Fibroblast of lung (primary cell): ENCODE measurements around the gene GET4. TPM values are rescaled to one million over a fixed set of nuclear protein-coding genes. Genes with fewer than 3 reads are reported as not detected.
A peak's percentile ranks its signal among the peaks of the same experiment; 100 is the strongest.

ENCODE experiments used
- DNase-seq, 2 donors: peaks; one replicate each; pipeline versions ENCODE4 v3.0.0 to v3.0.0-alpha.2; 2010; ENCODE audit warnings: low read depth in 2 of 2
- H2AFZ ChIP-seq: 2 replicates; pipeline ENCODE4 v1.5.1; 2012; ENCODE audit warnings: low read length, control low read depth, inconsistent platforms
- H3K27ac ChIP-seq: 2 replicates; pipeline ENCODE4 v1.5.1; 2011; ENCODE audit warnings: low read length, control low read depth; ENCODE audit not compliant: insufficient read depth
- H3K27me3 ChIP-seq: 2 replicates; pipeline ENCODE4 v1.5.1; 2011; ENCODE audit warnings: mild to moderate bottlenecking, low read length; ENCODE audit not compliant: control insufficient read depth, insufficient read depth
- H3K36me3 ChIP-seq: 2 replicates; pipeline ENCODE4 v1.5.1; 2011; ENCODE audit warnings: low read length; ENCODE audit not compliant: control insufficient read depth, insufficient read depth
- H3K4me1 ChIP-seq: 2 replicates; pipeline ENCODE4 v1.5.1; 2011; ENCODE audit warnings: low read length; ENCODE audit not compliant: control insufficient read depth, insufficient read depth; ENCODE audit errors: extremely low read depth
- H3K4me2 ChIP-seq: 2 replicates; pipeline ENCODE4 v1.5.1; 2011; ENCODE audit warnings: low read length, control low read depth; ENCODE audit not compliant: insufficient read depth; ENCODE audit errors: extremely low read depth
- H3K4me3 ChIP-seq, 4 experiments: fragments of 200-600 bp in 1 of 4; sonication (generic) in 1 of 4; replicated peaks in 1 of 4; 2 replicates each; pipeline ENCODE4 v1.5.1; 2011 to 2016; ENCODE audit warnings: low read length in 4 of 4, low read depth in 3 of 4, mild to moderate bottlenecking in 3 of 4, control low read depth in 2 of 4, inconsistent platforms in 1 of 4, mixed read lengths in 1 of 4; ENCODE audit not compliant: insufficient read depth in 1 of 4; ENCODE audit errors: control extremely low read depth in 1 of 4
- H3K79me2 ChIP-seq: 2 replicates; pipeline ENCODE4 v1.5.1; 2012; ENCODE audit warnings: mild to moderate bottlenecking, low read length, inconsistent platforms; ENCODE audit not compliant: control insufficient read depth, insufficient read depth
- H3K9ac ChIP-seq: 2 replicates; pipeline ENCODE4 v1.5.1; 2011; ENCODE audit warnings: mild to moderate bottlenecking, low read length, control low read depth; ENCODE audit not compliant: insufficient read depth
- H3K9me3 ChIP-seq: 2 replicates; pipeline ENCODE4 v1.5.1; 2012; ENCODE audit warnings: low read depth, low read length; ENCODE audit not compliant: control insufficient read depth, insufficient read depth
- H4K20me1 ChIP-seq: 2 replicates; pipeline ENCODE4 v1.5.1; 2011; ENCODE audit warnings: low read length; ENCODE audit not compliant: control insufficient read depth, insufficient read depth; ENCODE audit errors: extremely low read depth
- EZH2 ChIP-seq: IDR thresholded peaks from 2 replicates; pipeline ENCODE4 v1.5.1; 2012; ENCODE audit warnings: low read length, control low read depth, mild to moderate bottlenecking; ENCODE audit errors: missing control alignments
- polyA plus RNA-seq, 2 donors: library from polyadenylated mRNA; depleted of rRNA in 1 of 2; stranded (reverse) in 1 of 2; unstranded in 1 of 2; fragments of >200 nt; gene quantifications; 2 replicates each; pipeline ENCODE4 v1.2.1, GENCODE V29; 2011 to 2012; ENCODE audit warnings: missing spikeins in 1 of 2
- total RNA-seq: library from RNA; depleted of rRNA; stranded (reverse); fragments of >200 nt; gene quantifications from 2 replicates; pipeline ENCODE4 v1.2.1, GENCODE V29; 2014
- TF ChIP-seq, protein P1 (sequence below), 2 donors: IDR thresholded peaks in 1 of 2; conservative IDR thresholded peaks in 1 of 2; 1 replicate in 1 of 2; 2 replicates in 1 of 2; pipeline ENCODE4 v1.5.1; 2011 to 2012; ENCODE audit warnings: low read length in 2 of 2, control low read depth in 1 of 2, inconsistent platforms in 1 of 2, low read depth in 1 of 2, mild to moderate bottlenecking in 1 of 2

GET4 gene
- total and polyA plus RNA-seq, 2 donors (not counting 1 experiment from before 2014, with no cell fraction given): 13.4 to 23.1 TPM

DNA sequence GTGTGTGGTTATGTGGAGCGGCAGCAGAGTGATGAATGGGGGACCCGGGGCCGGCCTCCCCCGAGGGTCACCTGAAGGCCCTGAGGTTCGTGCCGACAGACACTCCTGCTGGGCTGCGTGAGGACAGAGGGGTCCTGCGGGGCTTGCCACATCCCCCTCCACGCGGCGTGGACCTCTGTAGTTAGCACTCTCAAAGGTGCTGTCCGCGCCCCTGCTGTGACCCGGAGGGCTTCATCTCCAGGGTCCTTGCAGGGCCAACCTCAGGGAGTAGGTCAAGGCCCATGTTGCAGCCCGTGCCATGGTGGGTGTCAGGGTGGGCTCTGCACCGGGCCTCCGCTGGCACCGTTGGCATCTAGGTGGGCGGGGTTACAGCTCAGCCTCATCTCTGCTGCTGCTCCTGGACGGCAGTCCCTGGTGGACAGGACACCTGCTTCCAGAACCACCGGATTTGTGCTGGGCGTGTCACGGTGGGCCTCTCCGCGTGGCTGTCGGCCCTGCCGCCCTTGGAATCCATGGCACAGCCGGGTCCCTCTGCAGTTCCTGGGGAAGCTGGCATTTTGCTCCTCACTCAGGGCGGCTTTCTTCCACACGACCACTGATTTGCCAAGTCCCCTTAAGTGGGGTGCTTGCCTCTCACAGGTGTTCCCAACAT lies 19.8 kb upstream of the GET4 start:
- Histone ChIP-seq H2AFZ (no peak overlapping the region), H3K36me3 (peaks cover 55% of the 10 kb centered on the region), H3K4me3 (no peak overlapping the region), H3K9ac (no peak overlapping the region), H3K79me2 (no peaks in the 10 kb centered on the region), H3K27me3 (no peaks in the 10 kb centered on the region), H4K20me1 (no peaks in the 10 kb centered on the region), H3K27ac (no peak overlapping the region), H3K4me1 (no peaks in the 10 kb centered on the region), H3K4me2 (no peak overlapping the region), H3K9me3 (no peaks in the 10 kb centered on the region)
- TF ChIP-seq, protein P1, sequence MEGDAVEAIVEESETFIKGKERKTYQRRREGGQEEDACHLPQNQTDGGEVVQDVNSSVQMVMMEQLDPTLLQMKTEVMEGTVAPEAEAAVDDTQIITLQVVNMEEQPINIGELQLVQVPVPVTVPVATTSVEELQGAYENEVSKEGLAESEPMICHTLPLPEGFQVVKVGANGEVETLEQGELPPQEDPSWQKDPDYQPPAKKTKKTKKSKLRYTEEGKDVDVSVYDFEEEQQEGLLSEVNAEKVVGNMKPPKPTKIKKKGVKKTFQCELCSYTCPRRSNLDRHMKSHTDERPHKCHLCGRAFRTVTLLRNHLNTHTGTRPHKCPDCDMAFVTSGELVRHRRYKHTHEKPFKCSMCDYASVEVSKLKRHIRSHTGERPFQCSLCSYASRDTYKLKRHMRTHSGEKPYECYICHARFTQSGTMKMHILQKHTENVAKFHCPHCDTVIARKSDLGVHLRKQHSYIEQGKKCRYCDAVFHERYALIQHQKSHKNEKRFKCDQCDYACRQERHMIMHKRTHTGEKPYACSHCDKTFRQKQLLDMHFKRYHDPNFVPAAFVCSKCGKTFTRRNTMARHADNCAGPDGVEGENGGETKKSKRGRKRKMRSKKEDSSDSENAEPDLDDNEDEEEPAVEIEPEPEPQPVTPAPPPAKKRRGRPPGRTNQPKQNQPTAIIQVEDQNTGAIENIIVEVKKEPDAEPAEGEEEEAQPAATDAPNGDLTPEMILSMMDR (conservative IDR thresholded peaks at IDR 0.05 in 1 of 2, IDR thresholded peaks at IDR 0.05 in 1 of 2; ENCODE audit: low read depth in 1 of 2, low read length in 2 of 2): no peak
- no peak for TF ChIP-seq EZH2
- no peak for DNase-seq

DNA sequence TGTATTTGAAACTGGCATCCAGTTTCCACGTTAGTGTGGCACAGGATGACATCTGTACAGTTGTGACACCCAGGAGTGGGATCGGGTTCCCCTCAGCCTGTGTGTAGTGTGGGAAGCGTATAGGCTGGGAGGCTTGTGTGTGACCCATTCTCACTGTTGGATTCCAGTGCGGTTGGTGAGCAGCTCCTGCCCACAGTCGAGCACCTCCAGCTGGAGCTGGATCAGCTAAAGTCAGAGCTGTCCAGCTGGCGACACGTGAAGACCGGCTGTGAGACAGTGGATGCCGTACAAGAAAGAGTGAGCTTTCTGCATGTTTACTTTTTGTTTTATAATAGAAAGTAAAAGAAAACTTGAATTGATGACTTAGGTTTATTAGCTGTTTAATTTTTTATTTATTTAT lies 18.7 kb upstream of the GET4 start:
- DNase-seq: peak in 1 of 2 donors; percentile 17
- H3K36me3 ChIP-seq: peaks cover 52% of the 10 kb centered on the region
- no peaks in the 10 kb centered on the region for H4K20me1 ChIP-seq
- H2AFZ ChIP-seq: no peak overlapping the region
- TF ChIP-seq, protein P1 (conservative IDR thresholded peaks at IDR 0.05 in 1 of 2, IDR thresholded peaks at IDR 0.05 in 1 of 2; ENCODE audit: low read depth in 1 of 2, low read length in 2 of 2): no peak
- no peak for TF ChIP-seq EZH2
- no peak overlapping the region for H3K4me2 ChIP-seq
- H3K9ac ChIP-seq: no peak overlapping the region
- peak overlapping the region; percentile 23 for H3K27ac ChIP-seq
- no peaks in the 10 kb centered on the region for H3K79me2 ChIP-seq
- no peaks in the 10 kb centered on the region for H3K27me3 ChIP-seq
- H3K4me3 ChIP-seq: no peak overlapping the region
- H3K4me1 ChIP-seq: no peaks in the 10 kb centered on the region
- no peaks in the 10 kb centered on the region for H3K9me3 ChIP-seq

DNA sequence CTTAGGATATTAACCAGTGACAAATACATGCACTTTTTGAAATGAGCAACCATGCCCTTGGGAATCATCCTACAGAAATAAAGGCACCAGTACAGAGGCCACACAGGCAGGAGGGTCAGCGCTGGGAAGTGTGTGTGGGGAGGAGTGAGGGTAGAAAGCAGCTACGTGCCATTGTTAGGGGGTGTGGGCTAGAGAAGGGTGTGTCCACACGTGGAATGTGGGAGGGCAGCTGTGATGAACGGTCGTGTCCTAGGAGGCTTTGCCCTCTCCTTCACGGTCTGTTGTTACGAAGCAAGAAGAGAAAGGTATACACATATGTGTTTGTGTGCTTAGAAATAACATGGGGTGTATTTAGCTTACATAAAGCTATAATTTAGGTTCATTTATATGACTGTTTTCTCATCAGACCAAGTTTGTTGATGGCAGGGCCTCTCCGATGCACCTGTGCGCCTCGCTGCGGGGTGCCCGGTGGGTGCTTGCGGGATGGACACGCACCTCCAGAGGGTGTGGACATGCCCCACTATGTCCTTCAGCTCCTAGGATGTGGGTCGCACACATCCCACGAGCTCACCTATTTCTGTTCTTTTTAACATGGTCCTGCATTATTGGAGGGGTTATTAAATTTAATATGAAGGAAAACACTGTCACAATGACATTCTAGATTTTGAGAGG lies 16.9 kb upstream of the GET4 start:
- no peaks in the 10 kb centered on the region for H3K9me3 ChIP-seq
- H3K36me3 ChIP-seq: peaks cover 42% of the 10 kb centered on the region
- H3K27me3 ChIP-seq: no peaks in the 10 kb centered on the region
- H3K4me1 ChIP-seq: no peaks in the 10 kb centered on the region
- no peaks in the 10 kb centered on the region for H3K79me2 ChIP-seq
- no peak overlapping the region for H3K9ac ChIP-seq
- no peak for TF ChIP-seq EZH2
- TF ChIP-seq, protein P1 (conservative IDR thresholded peaks at IDR 0.05 in 1 of 2, IDR thresholded peaks at IDR 0.05 in 1 of 2; ENCODE audit: low read depth in 1 of 2, low read length in 2 of 2): no peak
- no peak overlapping the region for H3K4me3 ChIP-seq
- no peak overlapping the region for H3K4me2 ChIP-seq
- no peak overlapping the region for H2AFZ ChIP-seq
- no peak for DNase-seq
- no peaks in the 10 kb centered on the region for H4K20me1 ChIP-seq
- no peak overlapping the region for H3K27ac ChIP-seq
